GM12891 (cell line): ENCODE measurements around the gene GTPBP3.

Experiments used
- PAX5 ChIP-seq: IDR thresholded peaks from 2 replicates; pipeline ENCODE4 v1.6.1; 2011; ENCODE audit warnings: low read length, moderate library complexity, mild to moderate bottlenecking; ENCODE audit not compliant: insufficient read depth, severe bottlenecking
- POLR2A ChIP-seq: IDR thresholded peaks from 2 replicates; pipeline ENCODE4 v1.6.1; 2011; ENCODE audit warnings: low read depth, low read length, control low read depth
- POLR2AphosphoS5 ChIP-seq: IDR thresholded peaks from 2 replicates; pipeline ENCODE4 v1.6.1; 2011; ENCODE audit warnings: low read depth, low read length, control low read depth
- TAF1 ChIP-seq: IDR thresholded peaks from 2 replicates; pipeline ENCODE4 v1.6.1; 2011; ENCODE audit warnings: low read depth, low read length, control low read depth

DNA sequence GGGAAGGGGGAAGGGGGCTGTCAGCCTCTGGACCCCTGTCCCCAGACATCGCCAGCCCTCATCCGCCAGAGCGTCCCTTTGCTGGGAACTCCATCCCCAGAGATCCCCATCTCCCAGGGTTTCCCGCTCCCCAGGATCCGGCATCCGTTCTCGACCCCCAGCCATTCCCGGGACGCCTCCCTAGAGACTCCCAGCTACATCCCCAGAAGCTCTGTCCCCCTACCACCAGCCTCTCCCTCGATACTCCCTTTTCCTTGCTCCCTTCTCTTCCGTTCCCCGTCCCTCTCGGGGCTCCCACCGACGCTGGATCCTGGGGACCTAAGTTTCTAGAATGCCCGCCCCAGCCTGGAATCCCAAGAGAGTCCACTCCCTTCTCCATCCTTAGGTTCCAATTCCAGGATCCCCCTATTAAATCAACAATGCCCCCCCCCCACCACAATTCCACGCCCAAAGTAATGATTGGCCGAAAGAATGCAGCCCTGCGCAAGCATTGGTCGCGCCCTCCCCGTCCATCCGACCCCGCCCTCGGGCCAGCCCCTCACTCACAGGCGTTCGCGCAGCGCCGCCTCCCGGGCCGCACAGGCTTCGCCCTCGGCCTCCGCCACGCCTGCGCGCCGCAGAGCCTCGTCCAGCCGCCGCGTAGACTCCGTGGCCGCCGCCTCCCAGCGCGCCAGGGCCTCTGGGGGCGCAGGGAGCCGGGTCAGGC is 53.5 kb downstream of the GTPBP3 start:
- TF ChIP-seq POLR2AphosphoS5 (no peak), TAF1 (no peak), POLR2A (no peak), PAX5 (no peak)
